SK-N-SH (cell line): ENCODE measurements around the gene KIAA1549.

Source experiments
- CTCF ChIP-seq: fragments of 200-600 bp; sonication (generic); IDR thresholded peaks from 2 replicates; pipeline ENCODE4 v1.6.1; 2017; ENCODE audit warnings: antibody characterized with exemption, mild to moderate bottlenecking, moderate library complexity
- EP300 ChIP-seq, 2 experiments: IDR thresholded peaks; 2 replicates each; pipeline versions ENCODE4 v1.4.0 to v1.6.1; 2012; ENCODE audit warnings: borderline replicate concordance in 1 of 2, low read depth in 1 of 2, low read length in 1 of 2
- POLR2AphosphoS5 ChIP-seq: IDR thresholded peaks from 2 replicates; pipeline ENCODE4 v1.6.1; 2012; ENCODE audit warnings: low read depth, low read length
- RFX5 ChIP-seq: IDR thresholded peaks from 2 replicates; pipeline ENCODE4 v1.6.1; 2012; ENCODE audit warnings: mild to moderate bottlenecking, improper control_type of control experiment, low read length
- USF2 ChIP-seq: fragments of 150-350 bp; IDR thresholded peaks from 2 replicates; pipeline ENCODE4 v1.6.1; 2017; ENCODE audit warnings: antibody characterized with exemption, low read length, low read depth, borderline replicate concordance

GRCh38 chr7:138848056-138848980 is 132.9 kb downstream of the KIAA1549 start:
- TF ChIP-seq EP300 (IDR thresholded peaks at IDR 0.05; ENCODE audit: borderline replicate concordance in 1 of 2, low read depth in 1 of 2, low read length in 1 of 2) = no peak
- no peak for TF ChIP-seq CTCF
- TF ChIP-seq USF2 = no peak
- TF ChIP-seq POLR2AphosphoS5 = no peak
- TF ChIP-seq RFX5 = no peak
